Caco-2 (cell line): ENCODE measurements around the gene SEMA3A. TPM values are rescaled to one million over a fixed set of nuclear protein-coding genes. Genes with fewer than 3 reads are reported as not detected.

Experiments
- BruUV-seq: library from RNA; stranded (reverse); fragments of 400-500 nt; replicated peaks from 2 replicates; lab custom pipeline; 2021; lab: Mats Ljungman, UMichigan
- CTCF ChIA-PET: fragments of 300-600 bp; sonication (Branson Sonifier 250); formaldehyde crosslinking; loops from one replicate; lab custom pipeline; 2022; ENCODE audit warnings: antibody characterized with exemption; lab: Charles Lee
- POLR2A ChIA-PET: fragments of 300-600 bp; sonication (Branson Sonifier 250); formaldehyde crosslinking; loops from one replicate; lab custom pipeline; 2022; ENCODE audit warnings: antibody characterized with exemption; lab: Charles Lee
- DNase-seq, 2 experiments: peaks; one replicate each; pipeline versions ENCODE4 v3.0.0 to v3.0.0-alpha.2; 2020 to 2022
- H3K27me3 ChIP-seq: replicated peaks from 2 replicates; pipeline ENCODE4 v1.6.0; 2011; ENCODE audit warnings: low read length; ENCODE audit not compliant: control insufficient read depth, insufficient read depth
- H3K36me3 ChIP-seq: 2 replicates; pipeline ENCODE4 v1.5.1; 2011; ENCODE audit warnings: low read length; ENCODE audit not compliant: control insufficient read depth, insufficient read depth
- H3K4me1 ChIP-seq: fragments of 250-450 bp; sonication (Bioruptor Pico); 2 replicates; pipeline ENCODE4 v1.5.1; 2020; ENCODE audit warnings: mild to moderate bottlenecking
- H3K4me3 ChIP-seq: 2 replicates; pipeline ENCODE4 v1.5.1; 2011; ENCODE audit warnings: low read depth, mild to moderate bottlenecking, control low read depth, low read length
- H3K9me3 ChIP-seq: fragments of 250-450 bp; sonication (Bioruptor Pico); 2 replicates; pipeline ENCODE4 v1.5.1; 2020; ENCODE audit warnings: mild to moderate bottlenecking, moderate library complexity
- H3K27ac Mint-ChIP-seq: one replicate; pipeline ENCODE4 v1.8.0; 2022; ENCODE audit warnings: mixed read lengths; ENCODE audit not compliant: unreplicated experiment
- H3K27me3 Mint-ChIP-seq: one replicate; pipeline ENCODE4 v1.8.0; 2022; ENCODE audit warnings: mixed read lengths; ENCODE audit not compliant: insufficient read depth, unreplicated experiment
- H3K36me3 Mint-ChIP-seq: one replicate; pipeline ENCODE4 v1.8.0; 2022; ENCODE audit warnings: mild to moderate bottlenecking, mixed read lengths; ENCODE audit not compliant: insufficient read depth, unreplicated experiment
- H3K4me1 Mint-ChIP-seq: one replicate; pipeline ENCODE4 v1.8.0; 2022; ENCODE audit warnings: low read depth, mixed read lengths; ENCODE audit not compliant: unreplicated experiment
- H3K4me3 Mint-ChIP-seq: one replicate; pipeline ENCODE4 v1.8.0; 2022; ENCODE audit warnings: mild to moderate bottlenecking, moderate library complexity, mixed read lengths; ENCODE audit not compliant: unreplicated experiment
- H3K9me3 Mint-ChIP-seq: one replicate; pipeline ENCODE4 v1.8.0; 2022; ENCODE audit warnings: mixed read lengths; ENCODE audit not compliant: unreplicated experiment
- intact Hi-C: fragments of 100-400 bp; cut with micrococcal nuclease; formaldehyde crosslinking; loops from one replicate; pipeline ENCODE4 v1.10.0; 2022; ENCODE audit not compliant: unreplicated experiment
- total RNA-seq: library from RNA; stranded (reverse); gene quantifications from 2 replicates; pipeline ENCODE4 v1.2.3, GENCODE V29; 2022
- TF ChIP-seq, protein P1 (sequence below), 2 experiments: fragments of 200-600 bp in 1 of 2; IDR thresholded peaks; 1 replicate in 1 of 2; 2 replicates in 1 of 2; pipeline versions ENCODE4 v1.5.1 to v1.8.0; 2011 to 2022; ENCODE audit warnings: antibody characterized with exemption in 1 of 2, control low read depth in 1 of 2, inconsistent platforms in 1 of 2, low read depth in 1 of 2, low read length in 1 of 2, mild to moderate bottlenecking in 1 of 2, moderate library complexity in 1 of 2; ENCODE audit not compliant: insufficient read depth in 1 of 2, severe bottlenecking in 1 of 2, unreplicated experiment in 1 of 2

Gene SEMA3A
- total RNA-seq, 1 experiment from 2014 or later = 55.1 TPM

- intact Hi-C loops = loop anchor here (2.0 to 10.0 kb wide), 3 partner anchors 144 to 829 kb away; no protein-coding TSS in a partner anchor
- Mint-ChIP-seq H3K4me1 (peaks cover 25% of the 10 kb centered on the region), H3K9me3 (no peaks in the 10 kb centered on the region), H3K36me3 (peaks cover 6% of the 10 kb centered on the region), H3K4me3 (peak overlapping the region; percentile 83), H3K27ac (peak overlapping the region; percentile 45), H3K27me3 (no peaks in the 10 kb centered on the region)
- no peak for DNase-seq
- CTCF ChIA-PET = no interaction called here
- Histone ChIP-seq H3K9me3 (no peaks in the 10 kb centered on the region), H3K27me3 (no peaks in the 10 kb centered on the region), H3K36me3 (no peaks in the 10 kb centered on the region), H3K4me3 (peak overlapping the region; percentile 58), H3K4me1 (peaks cover 15% of the 10 kb centered on the region)
- BruUV-seq = no TSS peak
- POLR2A ChIA-PET = no interaction called here
- TF ChIP-seq, protein P1, sequence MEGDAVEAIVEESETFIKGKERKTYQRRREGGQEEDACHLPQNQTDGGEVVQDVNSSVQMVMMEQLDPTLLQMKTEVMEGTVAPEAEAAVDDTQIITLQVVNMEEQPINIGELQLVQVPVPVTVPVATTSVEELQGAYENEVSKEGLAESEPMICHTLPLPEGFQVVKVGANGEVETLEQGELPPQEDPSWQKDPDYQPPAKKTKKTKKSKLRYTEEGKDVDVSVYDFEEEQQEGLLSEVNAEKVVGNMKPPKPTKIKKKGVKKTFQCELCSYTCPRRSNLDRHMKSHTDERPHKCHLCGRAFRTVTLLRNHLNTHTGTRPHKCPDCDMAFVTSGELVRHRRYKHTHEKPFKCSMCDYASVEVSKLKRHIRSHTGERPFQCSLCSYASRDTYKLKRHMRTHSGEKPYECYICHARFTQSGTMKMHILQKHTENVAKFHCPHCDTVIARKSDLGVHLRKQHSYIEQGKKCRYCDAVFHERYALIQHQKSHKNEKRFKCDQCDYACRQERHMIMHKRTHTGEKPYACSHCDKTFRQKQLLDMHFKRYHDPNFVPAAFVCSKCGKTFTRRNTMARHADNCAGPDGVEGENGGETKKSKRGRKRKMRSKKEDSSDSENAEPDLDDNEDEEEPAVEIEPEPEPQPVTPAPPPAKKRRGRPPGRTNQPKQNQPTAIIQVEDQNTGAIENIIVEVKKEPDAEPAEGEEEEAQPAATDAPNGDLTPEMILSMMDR (IDR thresholded peaks at IDR 0.05; ENCODE audit: insufficient read depth in 1 of 2, low read depth in 1 of 2, low read length in 1 of 2, severe bottlenecking in 1 of 2, unreplicated experiment in 1 of 2) = no peak
These were observed 842 bp downstream of the SEMA3A start for GRCh38 chr7:84193747-84194146.

- H3K4me1 Mint-ChIP-seq = peaks cover 40% of the 10 kb centered on the region
- peak overlapping the region; percentile 72 for H3K4me3 Mint-ChIP-seq
- BruUV-seq = no TSS peak
- intact Hi-C loops = loop anchor here (5.0 to 10.0 kb wide), 2 partner anchors 145 to 453 kb away; no protein-coding TSS in a partner anchor
- no peak overlapping the region for H3K27ac Mint-ChIP-seq
- H3K4me1 ChIP-seq = peaks cover 34% of the 10 kb centered on the region
- TF ChIP-seq, protein P1 (IDR thresholded peaks at IDR 0.05; ENCODE audit: insufficient read depth in 1 of 2, low read depth in 1 of 2, low read length in 1 of 2, severe bottlenecking in 1 of 2, unreplicated experiment in 1 of 2) = no peak
- ChIA-PET POLR2A (no interaction called here), CTCF (no interaction called here)
- H3K36me3 Mint-ChIP-seq = peaks cover 6% of the 10 kb centered on the region
- DNase-seq = no peak
- H3K9me3 ChIP-seq = no peaks in the 10 kb centered on the region
- no peaks in the 10 kb centered on the region for H3K27me3 Mint-ChIP-seq
- H3K27me3 ChIP-seq = no peaks in the 10 kb centered on the region
- no peaks in the 10 kb centered on the region for H3K9me3 Mint-ChIP-seq
- H3K4me3 ChIP-seq = peak overlapping the region; percentile 21
- H3K36me3 ChIP-seq = no peaks in the 10 kb centered on the region
These were observed 2.7 kb downstream of the SEMA3A start for GRCh38 chr7:84191842-84192241.

DNA sequence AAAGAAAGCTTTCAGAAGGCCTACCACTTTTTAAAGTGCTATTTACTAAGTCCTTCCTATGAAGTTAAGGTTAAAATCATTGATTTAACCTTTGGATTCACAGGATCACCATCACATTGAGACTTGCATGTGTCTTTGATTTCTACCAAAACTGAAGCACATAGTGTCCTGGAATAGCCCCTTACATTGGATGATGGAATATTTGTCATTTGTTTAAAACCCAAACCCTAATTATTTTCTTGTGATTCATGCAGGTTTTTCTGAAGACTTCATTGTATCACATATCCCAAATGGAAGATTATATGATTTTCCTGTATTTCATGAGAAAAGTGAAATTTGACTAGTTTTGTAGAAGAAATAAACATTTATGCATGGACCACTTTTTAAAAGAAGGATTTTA, 3.3 kb downstream of the SEMA3A start:
- BruUV-seq = no TSS peak
- peak overlapping the region; percentile 72 for H3K4me3 Mint-ChIP-seq
- no peaks in the 10 kb centered on the region for H3K9me3 ChIP-seq
- CTCF ChIA-PET = no interaction called here
- intact Hi-C loops = loop anchor here (5.0 to 10.0 kb wide), 2 partner anchors 146 to 454 kb away; no protein-coding TSS in a partner anchor
- no peak for DNase-seq
- TF ChIP-seq, protein P1 (IDR thresholded peaks at IDR 0.05; ENCODE audit: insufficient read depth in 1 of 2, low read depth in 1 of 2, low read length in 1 of 2, severe bottlenecking in 1 of 2, unreplicated experiment in 1 of 2) = no peak
- no peak overlapping the region for H3K27ac Mint-ChIP-seq
- POLR2A ChIA-PET = no interaction called here
- H3K36me3 Mint-ChIP-seq = peaks cover 4% of the 10 kb centered on the region
- H3K4me1 ChIP-seq = peaks cover 35% of the 10 kb centered on the region
- H3K4me1 Mint-ChIP-seq = peaks cover 41% of the 10 kb centered on the region
- no peaks in the 10 kb centered on the region for H3K27me3 ChIP-seq
- no peaks in the 10 kb centered on the region for H3K36me3 ChIP-seq
- no peak overlapping the region for H3K4me3 ChIP-seq
- no peaks in the 10 kb centered on the region for H3K9me3 Mint-ChIP-seq
- H3K27me3 Mint-ChIP-seq = no peaks in the 10 kb centered on the region
